Tibial artery (tissue), 4 donors: ENCODE data around the gene EXOC6B.
A peak's percentile ranks its signal among the peaks of the same experiment; 100 is the strongest.

Experiments used
- DNase-seq, 2 donors: peaks; one replicate each; pipeline ENCODE4 v3.0.0-alpha.2; 2019
- H3K27ac ChIP-seq, 2 donors: fragments of 200-600 bp; sonication (generic) in 1 of 2; 1 replicate in 1 of 2; 2 replicates in 1 of 2; pipeline ENCODE4 v1.5.1; 2018 to 2019; ENCODE audit warnings: mild to moderate bottlenecking in 1 of 2
- H3K27me3 ChIP-seq, 2 donors: fragments of 200-600 bp; sonication (generic) in 1 of 2; one replicate each; pipeline versions ENCODE4 v1.5.1 to v1.6.0; 2016 to 2019
- H3K36me3 ChIP-seq, 3 donors: fragments of 200-600 bp; sonication (generic) in 2 of 3; one replicate each; pipeline ENCODE4 v1.5.1; 2016 to 2019; ENCODE audit warnings: mild to moderate bottlenecking in 2 of 3
- H3K4me1 ChIP-seq, 4 donors: fragments of 200-600 bp; sonication (generic) in 2 of 4; 1 replicate in 3 of 4; 2 replicates in 1 of 4; pipeline ENCODE4 v1.5.1; 2016 to 2019
- H3K4me3 ChIP-seq, 2 donors: fragments of 200-600 bp; sonication (generic) in 1 of 2; 1 replicate in 1 of 2; 2 replicates in 1 of 2; pipeline ENCODE4 v1.5.1; 2018 to 2019; ENCODE audit warnings: mild to moderate bottlenecking in 2 of 2
- H3K9me3 ChIP-seq, 3 donors: fragments of 200-600 bp; sonication (generic) in 1 of 3; one replicate each; pipeline ENCODE4 v1.5.1; 2016 to 2019
- CTCF ChIP-seq, 2 experiments: fragments of 200-600 bp in 1 of 2; fragments of 450-650 bp in 1 of 2; IDR thresholded peaks; one replicate each; pipeline ENCODE4 v1.5.1; 2017 to 2019; ENCODE audit warnings: antibody characterized with exemption in 2 of 2, mild to moderate bottlenecking in 1 of 2, moderate library complexity in 1 of 2
- intact Hi-C: fragments of 100-400 bp; cut with DNase I; formaldehyde crosslinking; loops from one replicate; pipeline ENCODE4 v1.15.0; 2023; ENCODE audit warnings: low total_unique reads

Gene EXOC6B

GRCh38 chr2:72583376-72583775 lies 242.5 kb downstream of the EXOC6B start:
- DNase-seq: no peak
- no peak for TF ChIP-seq CTCF (IDR thresholded peaks at IDR 0.05)
- Histone ChIP-seq H3K4me3 (no peak overlapping the region), H3K36me3 (no peaks in the 10 kb centered on the region), H3K27me3 (no peaks in the 10 kb centered on the region), H3K27ac (no peak overlapping the region), H3K4me1 (no peaks in the 10 kb centered on the region), H3K9me3 (no peaks in the 10 kb centered on the region)
- intact Hi-C loops: loop anchor here (10.0 kb wide), 1 partner anchor 429 kb away; no protein-coding TSS in a partner anchor

- peaks cover 0 to 5% (median under 1%) of the 10 kb centered on the region in 4 donors for H3K4me1 ChIP-seq
- no peak overlapping the region for H3K4me3 ChIP-seq
- TF ChIP-seq CTCF (IDR thresholded peaks at IDR 0.05): no peak
- intact Hi-C loops: loop anchor here (10.0 kb wide), 1 partner anchor 427 kb away; no protein-coding TSS in a partner anchor
- no peaks in the 10 kb centered on the region for H3K9me3 ChIP-seq
- no peak overlapping the region for H3K27ac ChIP-seq
- no peaks in the 10 kb centered on the region for H3K36me3 ChIP-seq
- no peak for DNase-seq
- H3K27me3 ChIP-seq: no peaks in the 10 kb centered on the region
These were observed 244.2 kb downstream of the EXOC6B start for GRCh38 chr2:72581560-72582181.

- Histone ChIP-seq H3K36me3 (no peaks in the 10 kb centered on the region), H3K27ac (no peak overlapping the region), H3K9me3 (no peaks in the 10 kb centered on the region), H3K4me1 (peaks cover 0 to 13% (median 3%) of the 10 kb centered on the region in 4 donors), H3K27me3 (no peaks in the 10 kb centered on the region), H3K4me3 (no peak overlapping the region)
- TF ChIP-seq CTCF (IDR thresholded peaks at IDR 0.05): peak; percentile 44 to 64
- intact Hi-C loops: loop anchor here (10.0 kb wide), 1 partner anchor 425 kb away; no protein-coding TSS in a partner anchor
- DNase-seq: no peak
These were observed 246.1 kb downstream of the EXOC6B start for GRCh38 chr2:72579591-72580180.

GRCh38 chr2:72576861-72577260 lies 249.0 kb downstream of the EXOC6B start:
- Histone ChIP-seq H3K4me1 (peaks cover 0 to 13% (median 3%) of the 10 kb centered on the region in 4 donors), H3K36me3 (no peaks in the 10 kb centered on the region), H3K27me3 (no peaks in the 10 kb centered on the region), H3K4me3 (no peak overlapping the region), H3K27ac (no peak overlapping the region), H3K9me3 (no peaks in the 10 kb centered on the region)
- intact Hi-C loops: no loop called here
- TF ChIP-seq CTCF (IDR thresholded peaks at IDR 0.05): no peak
- no peak for DNase-seq

- Histone ChIP-seq H3K4me1 (peaks cover 0 to 13% (median 3%) of the 10 kb centered on the region in 4 donors), H3K9me3 (no peaks in the 10 kb centered on the region), H3K4me3 (no peak overlapping the region), H3K36me3 (no peaks in the 10 kb centered on the region), H3K27ac (no peak overlapping the region), H3K27me3 (no peaks in the 10 kb centered on the region)
- no peak for TF ChIP-seq CTCF (IDR thresholded peaks at IDR 0.05)
- DNase-seq: no peak
- intact Hi-C loops: no loop called here
These were observed 249.4 kb downstream of the EXOC6B start for GRCh38 chr2:72576459-72576858.
